Measurements from ENCODE around the gene MMS19.

The MMS19 gene, protein sequence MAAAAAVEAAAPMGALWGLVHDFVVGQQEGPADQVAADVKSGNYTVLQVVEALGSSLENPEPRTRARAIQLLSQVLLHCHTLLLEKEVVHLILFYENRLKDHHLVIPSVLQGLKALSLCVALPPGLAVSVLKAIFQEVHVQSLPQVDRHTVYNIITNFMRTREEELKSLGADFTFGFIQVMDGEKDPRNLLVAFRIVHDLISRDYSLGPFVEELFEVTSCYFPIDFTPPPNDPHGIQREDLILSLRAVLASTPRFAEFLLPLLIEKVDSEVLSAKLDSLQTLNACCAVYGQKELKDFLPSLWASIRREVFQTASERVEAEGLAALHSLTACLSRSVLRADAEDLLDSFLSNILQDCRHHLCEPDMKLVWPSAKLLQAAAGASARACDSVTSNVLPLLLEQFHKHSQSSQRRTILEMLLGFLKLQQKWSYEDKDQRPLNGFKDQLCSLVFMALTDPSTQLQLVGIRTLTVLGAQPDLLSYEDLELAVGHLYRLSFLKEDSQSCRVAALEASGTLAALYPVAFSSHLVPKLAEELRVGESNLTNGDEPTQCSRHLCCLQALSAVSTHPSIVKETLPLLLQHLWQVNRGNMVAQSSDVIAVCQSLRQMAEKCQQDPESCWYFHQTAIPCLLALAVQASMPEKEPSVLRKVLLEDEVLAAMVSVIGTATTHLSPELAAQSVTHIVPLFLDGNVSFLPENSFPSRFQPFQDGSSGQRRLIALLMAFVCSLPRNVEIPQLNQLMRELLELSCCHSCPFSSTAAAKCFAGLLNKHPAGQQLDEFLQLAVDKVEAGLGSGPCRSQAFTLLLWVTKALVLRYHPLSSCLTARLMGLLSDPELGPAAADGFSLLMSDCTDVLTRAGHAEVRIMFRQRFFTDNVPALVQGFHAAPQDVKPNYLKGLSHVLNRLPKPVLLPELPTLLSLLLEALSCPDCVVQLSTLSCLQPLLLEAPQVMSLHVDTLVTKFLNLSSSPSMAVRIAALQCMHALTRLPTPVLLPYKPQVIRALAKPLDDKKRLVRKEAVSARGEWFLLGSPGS

GRCh38 chr10:97498076-97498840, at the start of gene MMS19:
Gene MMS19 (minus strand): TSS chr10:97498422. CDS start chr10:97498384, 38 bp downstream.
- peak; percentile 100 for DNase-seq

DNA sequence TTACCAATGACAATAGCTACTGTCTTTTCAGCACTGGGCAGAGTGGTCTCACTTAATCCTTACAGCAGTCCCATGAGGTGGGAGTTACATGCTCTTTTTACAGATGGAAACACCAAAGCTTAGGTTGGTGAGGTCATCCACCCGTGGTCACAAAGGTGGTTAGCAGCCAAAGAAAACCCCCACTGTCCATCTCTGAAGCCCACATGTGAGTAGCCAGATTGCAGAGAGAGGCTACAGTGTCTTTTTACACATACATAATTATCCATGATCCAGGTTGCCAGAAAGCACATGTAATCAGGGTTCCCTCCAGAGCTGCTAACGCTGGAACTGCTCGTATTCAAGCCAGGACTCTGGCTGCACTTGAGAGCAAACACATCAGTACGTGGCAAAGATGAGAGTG, 49.7 kb upstream of the MMS19 start:
- DNase-seq, result no peak

DNA sequence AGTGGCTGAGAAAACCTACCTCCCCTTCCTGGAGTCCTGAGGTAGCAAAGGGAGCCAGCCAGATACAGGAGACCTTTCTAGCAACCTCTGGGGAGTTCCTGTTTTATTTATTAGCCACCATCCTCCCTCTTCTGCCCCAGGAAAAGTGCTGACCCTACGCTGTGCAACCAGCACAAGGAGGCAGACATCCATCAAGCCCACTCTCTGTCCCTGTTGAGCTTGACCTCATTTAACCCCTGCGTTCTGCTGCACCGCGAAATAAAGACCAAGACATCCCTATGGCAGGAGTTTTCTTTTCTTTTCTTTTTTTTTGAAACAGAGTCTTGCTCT, 49.0 kb upstream of the MMS19 start:
- DNase-seq, result no peak

DNA sequence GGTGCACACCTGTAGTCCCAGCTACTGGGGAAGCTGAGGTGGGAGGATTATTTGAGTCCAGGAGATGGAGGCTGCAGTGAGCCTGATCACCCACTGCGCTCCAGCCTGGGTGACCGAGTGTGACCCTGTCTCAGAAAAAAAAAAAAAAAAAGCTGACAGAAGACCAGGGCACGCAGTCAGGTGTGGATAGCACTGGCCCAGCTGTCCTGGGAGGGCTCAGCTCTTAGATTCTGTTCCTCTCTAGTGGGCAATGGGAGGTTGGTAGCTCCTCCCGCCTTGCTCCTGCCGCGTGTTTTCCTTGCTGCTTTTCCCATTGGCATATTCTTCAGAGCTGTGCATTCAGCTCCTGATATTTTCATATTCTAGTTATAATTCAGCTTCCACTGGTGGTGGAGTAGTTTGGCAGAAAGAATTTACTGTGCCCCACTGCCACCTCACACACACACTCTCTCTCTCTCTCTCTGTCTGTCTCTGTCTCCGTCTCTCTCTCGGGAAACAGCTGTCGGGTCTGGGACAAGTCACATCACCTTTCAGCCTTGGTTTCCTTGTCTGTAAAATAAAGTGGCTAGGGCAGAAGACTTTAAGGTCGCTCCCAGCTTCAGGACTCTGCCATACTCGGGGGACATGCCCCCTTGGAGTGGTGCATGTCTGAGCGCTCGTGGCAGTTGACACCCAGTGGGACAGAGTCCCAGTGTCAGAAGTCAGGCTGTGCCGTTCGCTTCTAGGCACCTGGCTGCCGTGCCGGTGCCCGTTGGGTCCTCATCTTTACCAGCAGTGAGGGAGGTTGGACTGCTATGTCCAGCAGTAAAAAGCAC, 48.4 kb upstream of the MMS19 start:
- no peak for DNase-seq

DNA sequence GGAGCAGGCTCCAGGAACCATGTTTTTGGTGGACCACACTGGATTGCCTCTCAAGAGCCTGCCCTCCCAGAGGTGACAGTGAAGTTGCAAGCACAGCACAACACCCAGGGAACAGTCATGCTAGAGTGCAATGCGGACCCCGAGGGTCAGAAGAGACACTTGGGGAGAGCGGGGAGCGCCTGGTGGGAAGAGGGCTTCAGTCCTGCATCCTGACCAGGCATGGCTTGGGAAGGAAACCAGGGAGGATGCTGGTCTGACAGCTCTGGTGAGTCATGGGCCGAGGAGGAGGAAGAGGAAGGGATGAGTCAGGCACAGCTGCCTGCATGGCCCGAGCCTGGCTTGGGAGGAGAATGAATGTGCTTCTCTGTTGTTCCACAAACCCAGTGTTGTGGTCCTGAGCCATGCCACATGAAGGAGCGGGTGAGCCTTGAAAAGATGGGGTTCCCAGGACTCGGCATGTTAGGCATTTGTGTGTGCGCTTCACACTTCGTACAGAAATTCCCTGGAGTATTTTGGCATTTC, 44.9 kb upstream of the MMS19 start:
- DNase-seq, result peak; percentile 77

- DNase-seq, result peak; percentile 72
Measured at GRCh38 chr10:97542169-97543024, 44.2 kb upstream of the MMS19 start.

DNA sequence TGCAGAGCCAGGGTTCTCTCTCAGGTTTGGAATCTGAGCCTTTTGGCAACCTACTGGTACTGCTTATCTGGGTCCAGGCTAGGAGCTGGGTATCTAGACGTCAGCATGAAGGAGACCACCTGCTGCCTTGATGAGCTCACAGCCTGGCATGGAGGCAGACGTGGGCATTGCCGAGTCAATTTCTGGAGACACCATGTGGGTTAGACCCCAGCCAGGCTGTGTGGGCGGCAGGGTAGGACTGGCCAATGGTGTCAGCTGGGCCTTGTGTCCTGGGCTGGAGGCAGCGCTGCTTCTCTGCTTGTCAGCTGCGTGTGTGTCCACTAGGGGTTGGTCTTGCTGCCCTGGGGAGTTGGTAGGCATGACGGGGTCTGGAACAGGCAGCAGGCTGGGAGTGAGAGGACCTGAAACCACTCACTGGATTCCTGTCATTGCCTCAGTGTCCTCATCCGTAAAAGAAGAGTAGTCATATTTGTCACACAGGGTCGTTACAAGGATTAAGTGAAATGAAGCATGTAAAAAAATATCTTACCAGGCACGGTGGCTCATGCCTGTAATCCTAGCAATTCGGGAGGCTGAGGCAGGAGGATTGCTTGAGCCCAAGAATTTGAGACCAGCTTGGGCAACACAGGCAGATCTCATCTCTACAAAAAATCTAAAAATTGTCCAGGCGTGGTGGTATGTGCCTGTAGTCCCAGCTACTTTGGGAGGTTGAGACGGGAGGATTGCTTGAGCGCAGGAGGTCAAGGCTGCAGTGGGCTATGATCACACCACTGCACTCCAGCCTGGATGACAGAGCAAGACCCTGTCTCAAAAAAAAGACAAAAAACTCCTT, 42.7 kb upstream of the MMS19 start:
- DNase-seq, result no peak

DNA sequence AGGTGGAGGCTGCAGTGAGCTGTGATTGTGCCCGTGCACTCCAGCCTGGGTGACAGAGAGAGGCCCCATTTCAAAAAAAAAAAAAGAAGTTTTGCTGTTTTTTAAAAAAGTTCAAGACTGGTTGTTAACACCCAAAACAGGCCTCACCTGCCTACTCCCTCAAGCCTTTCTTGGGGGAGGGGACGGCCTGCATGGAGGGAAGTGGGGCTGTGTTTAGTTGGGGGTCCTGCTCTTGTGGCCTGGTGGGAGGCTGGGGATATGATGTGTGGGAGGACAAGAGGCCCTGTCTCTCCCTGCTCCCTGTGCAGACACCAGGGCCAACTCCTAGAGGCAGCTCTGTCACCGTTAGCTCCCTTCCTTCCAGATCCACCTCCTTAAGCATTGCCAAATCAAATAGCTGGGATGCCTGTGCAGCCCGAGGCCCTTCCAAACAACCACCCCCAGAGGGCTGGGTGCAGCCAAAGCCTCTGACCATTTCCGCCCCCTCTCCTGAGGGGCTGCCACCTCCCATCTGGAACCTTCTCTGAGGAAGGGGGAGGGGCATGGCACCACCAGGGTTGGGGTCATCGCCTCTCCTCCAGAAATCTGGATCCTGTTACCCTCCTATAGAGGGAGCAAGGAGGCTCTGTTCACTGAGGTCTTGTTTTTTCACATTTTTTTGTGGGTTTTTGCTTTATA, 41.4 kb upstream of the MMS19 start:
- DNase-seq, result no peak

- DNase-seq, result no peak
Measured at GRCh38 chr10:97538839-97539238, 40.6 kb upstream of the MMS19 start.

GRCh38 chr10:97538411-97538810, 40.2 kb upstream of the MMS19 start:
- DNase-seq, result no peak

- no peak for DNase-seq
Measured at GRCh38 chr10:97537186-97537869, 39.1 kb upstream of the MMS19 start.

- peak; percentile 67 for DNase-seq
Measured at GRCh38 chr10:97534746-97535367, 36.6 kb upstream of the MMS19 start.

DNA sequence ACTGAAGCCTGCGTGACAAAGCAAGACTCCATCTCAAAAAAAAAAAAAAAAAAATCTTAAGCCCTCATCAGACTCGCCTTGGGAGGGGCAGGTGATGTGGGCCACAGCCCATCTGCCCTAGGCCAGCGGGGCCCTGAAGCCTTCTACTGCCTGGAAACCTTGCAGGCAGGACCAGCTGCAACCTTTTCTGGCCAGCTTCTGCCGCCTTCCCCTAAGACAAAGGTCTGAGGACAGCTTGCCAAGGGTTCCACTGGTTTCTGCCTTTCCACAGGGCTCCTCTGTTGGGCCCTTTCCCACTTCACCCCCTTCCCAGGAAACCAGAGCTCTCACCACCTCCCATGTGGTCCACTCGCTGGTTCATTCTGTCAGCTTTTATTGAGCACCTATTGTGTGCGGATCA, 35.7 kb upstream of the MMS19 start:
- no peak for DNase-seq

- no peak for DNase-seq
Measured at GRCh38 chr10:97532935-97533671, 34.9 kb upstream of the MMS19 start.

GRCh38 chr10:97531401-97531986, 33.3 kb upstream of the MMS19 start:
- DNase-seq, result no peak

- no peak for DNase-seq
Measured at GRCh38 chr10:97529685-97530465, 31.7 kb upstream of the MMS19 start.

Data from activated CD8-positive, alpha-beta memory T cell treated with anti-CD3 and anti-CD28 coated beads for 24 hours (primary cell).